ENCODE results near the gene MBNL1.

- TF ChIP-seq POLR2AphosphoS5 (IDR thresholded peaks at IDR 0.05; ENCODE audit: borderline replicate concordance, low read depth, low read length) (no peak), EZH2 (IDR thresholded peaks at IDR 0.05) (no peak), FOXP2 (optimal IDR thresholded peaks at IDR 0.05; ENCODE audit: control extremely low read depth, extremely low read length, insufficient read depth) (no peak)
These were observed 15.2 kb upstream of the MBNL1 start for GRCh38 chr3:152253514-152253913.
